H1 (cell line): Measurements from ENCODE around the gene TSPAN17. TPM values are rescaled to one million over a fixed set of nuclear protein-coding genes. Genes with fewer than 3 reads are reported as not detected.

Experiments
- POLR2AphosphoS5 ChIP-seq: IDR thresholded peaks from 2 replicates; pipeline ENCODE4 v1.6.1; 2011; ENCODE audit warnings: low read depth, low read length
- RXRA ChIP-seq: IDR thresholded peaks from 2 replicates; pipeline ENCODE4 v1.6.1; 2011; ENCODE audit warnings: low read depth, mild to moderate bottlenecking, low read length, moderate library complexity; ENCODE audit not compliant: insufficient read depth
- SAP30 ChIP-seq: fragments of 300-600 bp; sonication (generic); IDR thresholded peaks from 2 replicates; pipeline ENCODE4 v1.7.1; 2012; ENCODE audit warnings: low read length, moderate library complexity, mild to moderate bottlenecking, inconsistent platforms; ENCODE audit not compliant: insufficient read depth, insufficient replicate concordance
- SRF ChIP-seq: IDR thresholded peaks from 2 replicates; pipeline ENCODE4 v1.6.1; 2011; ENCODE audit warnings: mild to moderate bottlenecking, low read depth, low read length, moderate library complexity
- TAF1 ChIP-seq: IDR thresholded peaks from 2 replicates; pipeline ENCODE4 v1.6.1; 2011; ENCODE audit warnings: mild to moderate bottlenecking, low read depth, low read length
- TAF7 ChIP-seq: optimal IDR thresholded peaks from 2 replicates; pipeline ENCODE3; 2011; ENCODE audit warnings: low read depth, mild to moderate bottlenecking, inconsistent platforms, low read length, moderate library complexity, borderline replicate concordance
- TCF12 ChIP-seq: IDR thresholded peaks from 2 replicates; pipeline ENCODE4 v1.6.1; 2011; ENCODE audit warnings: low read depth, mild to moderate bottlenecking, low read length
- polyA plus RNA-seq, 7 experiments: library from polyadenylated mRNA; depleted of rRNA in 3 of 7; stranded (reverse) in 5 of 7; unstranded in 2 of 7; fragments of >200 nt in 5 of 7; fragments of 200-250 nt in 2 of 7; gene quantifications; 1 replicate in 5 of 7; 2 replicates in 1 of 7; 4 replicates in 1 of 7; pipeline versions ENCODE4 v1.2.1 to v1.2.3, GENCODE V29; 2011 to 2013; ENCODE audit warnings: missing spikeins in 2 of 7, mixed read lengths in 2 of 7
- total RNA-seq: library from RNA; stranded (reverse); fragmentation: NEBNext Ultra II Directional; extraction: Animal tissue kit (Norgen Biotek cat#: 25700); gene quantifications from 2 replicates; pipeline ENCODE4 v1.2.1, GENCODE V29; 2021
- TF ChIP-seq, protein P1 (sequence below): IDR thresholded peaks from 2 replicates; pipeline ENCODE4 v1.6.1; 2012; ENCODE audit warnings: low read length, inconsistent platforms

TSPAN17 gene
- total and polyA plus RNA-seq, 2 of the 8 experiments (the other 6 are each of a cell fraction or from before 2014, with no cell fraction given) = 41.5 to 53.7 TPM

DNA sequence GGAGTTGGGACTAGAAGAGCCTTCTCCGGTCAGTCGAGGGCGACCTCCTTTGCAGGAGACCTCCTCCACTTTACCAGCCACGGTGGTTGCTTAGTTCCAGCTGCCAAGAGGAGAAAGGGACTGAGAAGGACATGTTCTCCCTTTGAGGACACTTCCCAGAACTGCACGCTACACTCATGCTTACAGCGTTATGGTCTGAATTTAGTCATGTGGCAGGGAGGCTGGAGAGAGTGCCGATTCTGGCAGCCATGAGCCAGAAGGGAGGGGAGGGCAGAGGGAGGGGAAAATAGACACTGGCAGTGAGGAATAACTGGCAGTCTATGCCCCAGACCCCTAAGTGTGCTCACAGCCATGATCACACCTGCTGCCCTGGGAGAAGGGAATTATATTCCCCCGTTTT lies 47.8 kb downstream of the TSPAN17 start (continued):
- TF ChIP-seq TAF7 (no peak), POLR2AphosphoS5 (no peak), TAF1 (no peak), TCF12 (no peak), RXRA (no peak), SRF (no peak), SAP30 (no peak)
- TF ChIP-seq, protein P1, sequence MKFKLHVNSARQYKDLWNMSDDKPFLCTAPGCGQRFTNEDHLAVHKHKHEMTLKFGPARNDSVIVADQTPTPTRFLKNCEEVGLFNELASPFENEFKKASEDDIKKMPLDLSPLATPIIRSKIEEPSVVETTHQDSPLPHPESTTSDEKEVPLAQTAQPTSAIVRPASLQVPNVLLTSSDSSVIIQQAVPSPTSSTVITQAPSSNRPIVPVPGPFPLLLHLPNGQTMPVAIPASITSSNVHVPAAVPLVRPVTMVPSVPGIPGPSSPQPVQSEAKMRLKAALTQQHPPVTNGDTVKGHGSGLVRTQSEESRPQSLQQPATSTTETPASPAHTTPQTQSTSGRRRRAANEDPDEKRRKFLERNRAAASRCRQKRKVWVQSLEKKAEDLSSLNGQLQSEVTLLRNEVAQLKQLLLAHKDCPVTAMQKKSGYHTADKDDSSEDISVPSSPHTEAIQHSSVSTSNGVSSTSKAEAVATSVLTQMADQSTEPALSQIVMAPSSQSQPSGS = no peak
